Fibroblast of lung (primary cell): ENCODE measurements around the gene CFAP92.

Experiments
- CTCF ChIP-seq, 2 donors: IDR thresholded peaks in 1 of 2; conservative IDR thresholded peaks in 1 of 2; 1 replicate in 1 of 2; 2 replicates in 1 of 2; pipeline ENCODE4 v1.5.1; 2011 to 2012; ENCODE audit warnings: low read length in 2 of 2, control low read depth in 1 of 2, inconsistent platforms in 1 of 2, low read depth in 1 of 2, mild to moderate bottlenecking in 1 of 2
- EZH2 ChIP-seq: IDR thresholded peaks from 2 replicates; pipeline ENCODE4 v1.5.1; 2012; ENCODE audit warnings: low read length, control low read depth, mild to moderate bottlenecking; ENCODE audit errors: missing control alignments

- TF ChIP-seq CTCF (conservative IDR thresholded peaks at IDR 0.05 in 1 of 2, IDR thresholded peaks at IDR 0.05 in 1 of 2; ENCODE audit: low read depth in 1 of 2, low read length in 2 of 2), result no peak
- no peak for TF ChIP-seq EZH2
Measured at GRCh38 chr3:129018271-129018670, 24.4 kb upstream of the CFAP92 start.
